Hematopoietic multipotent progenitor cell treated with erythropoietin and hydrocortisone succinate and interleukin-3 and kit ligand, for 4 days (in vitro differentiated cells): ENCODE results near the gene ZBTB3.
"Not testable (repeated sequence)": the region's sequence is repeated elsewhere in the genome, so short reads cannot be mapped to it uniquely, and the experiment has no call there.

ENCODE experiments used
- DNase-seq: peaks from one replicate; pipeline ENCODE4 v3.0.0-alpha.2; 2015

ZBTB3 gene

GRCh38 chr11:62753736-62754603, at the start of gene ZBTB3:
Gene ZBTB3, minus strand, starts transcription at chr11:62754160. Its CDS starts 496 bp downstream, at chr11:62753664.
- peak; percentile 100 for DNase-seq

GRCh38 chr11:62801071-62801470, 47.1 kb upstream of the ZBTB3 start:
- no peak for DNase-seq

- no peak for DNase-seq
Measured at GRCh38 chr11:62799486-62799885, 45.5 kb upstream of the ZBTB3 start.

GRCh38 chr11:62796281-62796680, 42.3 kb upstream of the ZBTB3 start:
- DNase-seq = no peak

GRCh38 chr11:62794201-62794775, 40.3 kb upstream of the ZBTB3 start:
- no peak for DNase-seq

- no peak for DNase-seq
Measured at GRCh38 chr11:62792202-62792575, 38.2 kb upstream of the ZBTB3 start.

GRCh38 chr11:62791501-62792201, 37.7 kb upstream of the ZBTB3 start, which contains the start of gene TMEM223:
Gene TMEM223, minus strand, starts transcription at chr11:62792006. Its CDS starts 12 bp downstream, at chr11:62791994.
- DNase-seq = peak; percentile 96

GRCh38 chr11:62789576-62789975, 35.6 kb upstream of the ZBTB3 start:
- no peak for DNase-seq

- no peak for DNase-seq
Measured at GRCh38 chr11:62788991-62789390, 35.0 kb upstream of the ZBTB3 start.

GRCh38 chr11:62787005-62787759, 33.2 kb upstream of the ZBTB3 start, which contains the start of gene TMEM179B:
Gene TMEM179B, plus strand, starts transcription at chr11:62787402. Its CDS starts 30 bp downstream, at chr11:62787432.
- DNase-seq = peak; percentile 100

- peak; percentile 95 for DNase-seq
Measured at GRCh38 chr11:62786318-62787004, 32.5 kb upstream of the ZBTB3 start.

- no peak for DNase-seq
Measured at GRCh38 chr11:62782753-62783152, 28.8 kb upstream of the ZBTB3 start.

- no peak for DNase-seq
Measured at GRCh38 chr11:62778441-62778840, 24.5 kb upstream of the ZBTB3 start.

- no peak for DNase-seq
Measured at GRCh38 chr11:62777389-62777788, 23.4 kb upstream of the ZBTB3 start.

- no peak for DNase-seq
Measured at GRCh38 chr11:62775646-62776045, 21.7 kb upstream of the ZBTB3 start.

GRCh38 chr11:62774407-62774806, 20.4 kb upstream of the ZBTB3 start:
- DNase-seq = no peak

GRCh38 chr11:62771144-62772021, 17.4 kb upstream of the ZBTB3 start, which contains the start of gene TAF6L:
Gene TAF6L, plus strand, starts transcription at chr11:62771396. Its CDS starts 4,388 bp downstream, at chr11:62775784.
- peak; percentile 98 for DNase-seq

GRCh38 chr11:62770778-62771143, 16.8 kb upstream of the ZBTB3 start:
- DNase-seq = peak; percentile 69

- DNase-seq = not testable (repeated sequence)
Measured at GRCh38 chr11:62760867-62761227, 6.9 kb upstream of the ZBTB3 start.

GRCh38 chr11:62757846-62758788, 4.2 kb upstream of the ZBTB3 start:
- DNase-seq = no peak
